ENCODE results near the gene ADH7.
"Not testable (repeated sequence)": the region's sequence is repeated elsewhere in the genome, so short reads cannot be mapped to it uniquely, and the experiment has no call there.

The ADH7 gene

DNA sequence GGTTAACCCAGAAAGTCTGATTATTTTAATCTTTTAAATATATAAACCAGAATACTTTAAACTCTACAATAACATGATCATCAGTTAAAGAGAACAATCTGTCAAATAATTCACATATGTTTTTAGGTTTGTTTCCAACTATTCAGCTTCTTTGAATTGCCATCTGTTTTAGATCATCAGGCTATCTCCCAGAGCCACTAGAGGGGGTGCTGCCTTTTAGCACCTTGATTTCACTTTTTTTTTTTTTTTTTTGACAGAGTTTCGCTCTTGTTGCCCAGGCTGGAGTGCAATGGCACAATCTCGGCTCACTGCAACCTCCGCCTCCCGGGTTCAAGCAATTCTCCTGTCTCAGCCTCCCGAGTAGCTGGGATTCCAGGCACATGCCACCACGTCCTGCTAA lies 57.8 kb downstream of the ADH7 start:
- DNase-seq: not testable (repeated sequence)

GRCh38 chr4:99372464-99372863 lies 62.7 kb downstream of the ADH7 start:
- DNase-seq: not testable (repeated sequence)

DNA sequence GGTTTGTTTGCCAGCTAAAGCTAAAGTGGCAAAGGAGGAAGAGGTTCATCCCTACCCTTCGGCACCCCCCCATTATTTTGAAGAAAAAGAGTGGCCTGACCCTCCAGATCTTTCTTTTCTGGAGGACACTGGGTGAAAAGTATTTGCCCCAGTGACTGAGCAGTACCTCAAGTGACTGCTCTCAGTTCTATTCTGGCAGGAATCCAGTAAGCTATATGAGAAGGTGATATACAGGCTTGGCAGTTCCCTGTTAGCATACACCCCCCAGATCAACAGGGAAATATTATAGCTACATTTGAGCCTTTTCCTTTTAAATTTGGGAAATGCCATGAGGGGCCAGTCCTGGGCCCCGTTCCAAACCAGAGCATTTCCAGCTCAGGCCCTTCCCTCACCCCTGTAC lies 67.3 kb downstream of the ADH7 start:
- DNase-seq: not testable (repeated sequence)

DNA sequence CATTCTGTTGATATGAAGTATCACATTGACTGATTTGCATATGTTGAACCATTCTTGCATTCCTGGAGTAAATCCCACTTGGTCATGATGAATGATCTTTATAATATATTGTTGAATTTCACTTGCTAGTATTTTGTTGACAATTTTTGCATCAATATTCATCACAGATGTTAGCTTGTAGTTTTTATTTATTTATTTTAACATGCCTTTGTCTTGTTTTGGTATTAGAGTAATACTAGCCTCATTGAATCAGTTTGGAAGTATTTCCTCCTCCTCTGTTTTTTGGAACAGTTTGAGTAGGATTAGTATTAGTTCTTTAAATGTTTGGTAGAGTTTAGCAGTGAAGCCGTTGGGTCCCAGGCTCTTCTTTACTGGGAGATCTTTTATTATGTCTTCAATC lies 68.7 kb downstream of the ADH7 start:
- no peak for DNase-seq

DNA sequence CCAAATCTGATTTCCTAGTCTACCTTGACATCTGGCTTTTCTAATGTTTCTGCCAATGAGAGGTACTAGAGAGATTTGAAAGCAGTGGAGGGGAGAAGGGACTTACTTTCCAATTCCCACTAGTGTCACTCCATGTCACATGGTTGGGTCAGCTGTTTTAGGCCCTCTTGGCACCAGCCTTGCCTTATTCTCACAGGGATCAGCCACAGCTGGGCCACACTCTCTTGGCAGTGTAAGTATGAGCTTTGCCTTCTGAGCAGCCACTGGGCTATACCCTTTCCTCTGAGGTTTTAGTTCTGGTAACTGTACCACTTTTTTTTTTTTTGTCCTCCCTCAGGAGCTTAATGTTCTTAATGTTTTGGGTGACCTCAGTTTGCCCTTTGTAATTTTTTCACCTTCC lies 72.4 kb downstream of the ADH7 start:
- no peak for DNase-seq

All from CD4-positive, alpha-beta T cell treated with Interleukin-15 for 1 hour (primary cell).